GM15510 (cell line): ENCODE results near the gene DMRTA1.

Experiments used
- POLR2A ChIP-seq: IDR thresholded peaks from 3 replicates; pipeline ENCODE4 v1.6.1; 2011; ENCODE audit warnings: borderline replicate concordance; ENCODE audit not compliant: insufficient read length; ENCODE audit errors: extremely low read depth

DMRTA1 gene

GRCh38 chr9:22452415-22453010 lies 5.9 kb downstream of the DMRTA1 start:
- no peak for TF ChIP-seq POLR2A

- no peak for TF ChIP-seq POLR2A
Observed at GRCh38 chr9:22454016-22454415, 7.4 kb downstream of the DMRTA1 start.

GRCh38 chr9:22455181-22455580 lies 8.6 kb downstream of the DMRTA1 start:
- TF ChIP-seq POLR2A: no peak

GRCh38 chr9:22457448-22457847 lies 10.8 kb downstream of the DMRTA1 start:
- TF ChIP-seq POLR2A: no peak

GRCh38 chr9:22463205-22463604 lies 16.6 kb downstream of the DMRTA1 start:
- no peak for TF ChIP-seq POLR2A

- no peak for TF ChIP-seq POLR2A
Observed at GRCh38 chr9:22469928-22470544, 23.4 kb downstream of the DMRTA1 start.

- TF ChIP-seq POLR2A: no peak
Observed at GRCh38 chr9:22481566-22481965, 34.9 kb downstream of the DMRTA1 start.

GRCh38 chr9:22483528-22484070 lies 37.0 kb downstream of the DMRTA1 start:
- TF ChIP-seq POLR2A: no peak
